Ishikawa (cell line): ENCODE measurements around the gene DRG1.

Experiments
- CEBPB ChIP-seq: IDR thresholded peaks from 2 replicates; pipeline ENCODE4 v1.6.1; 2012
- CREB1 ChIP-seq: IDR thresholded peaks from 2 replicates; pipeline ENCODE4 v1.6.1; 2012; ENCODE audit warnings: low read depth
- EGR1 ChIP-seq: IDR thresholded peaks from 2 replicates; pipeline ENCODE4 v1.6.1; 2012
- EP300 ChIP-seq: IDR thresholded peaks from 2 replicates; pipeline ENCODE4 v1.6.1; 2012; ENCODE audit warnings: borderline replicate concordance
- FOXM1 ChIP-seq: IDR thresholded peaks from 2 replicates; pipeline ENCODE4 v1.6.1; 2012; ENCODE audit warnings: low read depth, borderline replicate concordance
- NFIC ChIP-seq: IDR thresholded peaks from 2 replicates; pipeline ENCODE4 v1.6.1; 2012
- RAD21 ChIP-seq: IDR thresholded peaks from 2 replicates; pipeline ENCODE4 v1.6.1; 2012; ENCODE audit warnings: low read depth
- TAF1 ChIP-seq: IDR thresholded peaks from 2 replicates; pipeline ENCODE4 v1.6.1; 2012; ENCODE audit warnings: low read depth, mild to moderate bottlenecking
- TCF12 ChIP-seq: IDR thresholded peaks from 2 replicates; pipeline ENCODE4 v1.6.1; 2012; ENCODE audit warnings: low read depth
- TEAD4 ChIP-seq: IDR thresholded peaks from 2 replicates; pipeline ENCODE4 v1.6.1; 2012
- YY1 ChIP-seq: IDR thresholded peaks from 2 replicates; pipeline ENCODE4 v1.6.1; 2012; ENCODE audit warnings: low read depth
- ZBTB7A ChIP-seq: IDR thresholded peaks from 2 replicates; pipeline ENCODE4 v1.6.1; 2012; ENCODE audit warnings: low read depth
- TF ChIP-seq, protein P1 (sequence below): IDR thresholded peaks from 2 replicates; pipeline ENCODE4 v1.6.1; 2012
- TF ChIP-seq, protein P2 (sequence below): IDR thresholded peaks from 2 replicates; pipeline ENCODE4 v1.6.1; 2012
- TF ChIP-seq, protein P3 (sequence below): IDR thresholded peaks from 2 replicates; pipeline ENCODE4 v1.6.1; 2012; ENCODE audit warnings: low read depth, mild to moderate bottlenecking

Gene DRG1

DNA sequence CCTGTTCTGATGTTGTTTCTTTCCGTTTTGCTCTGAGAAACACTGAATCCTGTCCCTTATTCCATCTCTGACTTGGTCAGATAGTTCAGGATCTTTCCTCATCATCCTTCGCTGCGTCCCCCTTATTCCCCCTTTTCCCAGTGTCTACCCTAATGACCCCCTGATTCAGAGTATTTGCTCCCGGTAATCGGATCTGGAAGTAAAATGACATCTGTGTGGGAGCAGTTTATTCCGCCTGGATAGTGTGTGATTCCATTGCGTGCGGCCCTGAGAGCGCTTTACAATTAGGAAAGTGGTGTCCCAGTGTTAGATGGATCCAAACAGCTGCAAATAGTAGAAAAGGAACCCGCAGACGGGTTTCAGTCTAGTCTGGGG, 606 bp downstream of the DRG1 start:
- no peak for TF ChIP-seq NFIC
- no peak for TF ChIP-seq CREB1
- no peak for TF ChIP-seq ZBTB7A
- TF ChIP-seq, protein P1, sequence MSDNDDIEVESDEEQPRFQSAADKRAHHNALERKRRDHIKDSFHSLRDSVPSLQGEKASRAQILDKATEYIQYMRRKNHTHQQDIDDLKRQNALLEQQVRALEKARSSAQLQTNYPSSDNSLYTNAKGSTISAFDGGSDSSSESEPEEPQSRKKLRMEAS: no peak
- TF ChIP-seq RAD21: no peak
- TF ChIP-seq, protein P2, sequence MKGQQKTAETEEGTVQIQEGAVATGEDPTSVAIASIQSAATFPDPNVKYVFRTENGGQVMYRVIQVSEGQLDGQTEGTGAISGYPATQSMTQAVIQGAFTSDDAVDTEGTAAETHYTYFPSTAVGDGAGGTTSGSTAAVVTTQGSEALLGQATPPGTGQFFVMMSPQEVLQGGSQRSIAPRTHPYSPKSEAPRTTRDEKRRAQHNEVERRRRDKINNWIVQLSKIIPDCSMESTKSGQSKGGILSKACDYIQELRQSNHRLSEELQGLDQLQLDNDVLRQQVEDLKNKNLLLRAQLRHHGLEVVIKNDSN: no peak

DNA sequence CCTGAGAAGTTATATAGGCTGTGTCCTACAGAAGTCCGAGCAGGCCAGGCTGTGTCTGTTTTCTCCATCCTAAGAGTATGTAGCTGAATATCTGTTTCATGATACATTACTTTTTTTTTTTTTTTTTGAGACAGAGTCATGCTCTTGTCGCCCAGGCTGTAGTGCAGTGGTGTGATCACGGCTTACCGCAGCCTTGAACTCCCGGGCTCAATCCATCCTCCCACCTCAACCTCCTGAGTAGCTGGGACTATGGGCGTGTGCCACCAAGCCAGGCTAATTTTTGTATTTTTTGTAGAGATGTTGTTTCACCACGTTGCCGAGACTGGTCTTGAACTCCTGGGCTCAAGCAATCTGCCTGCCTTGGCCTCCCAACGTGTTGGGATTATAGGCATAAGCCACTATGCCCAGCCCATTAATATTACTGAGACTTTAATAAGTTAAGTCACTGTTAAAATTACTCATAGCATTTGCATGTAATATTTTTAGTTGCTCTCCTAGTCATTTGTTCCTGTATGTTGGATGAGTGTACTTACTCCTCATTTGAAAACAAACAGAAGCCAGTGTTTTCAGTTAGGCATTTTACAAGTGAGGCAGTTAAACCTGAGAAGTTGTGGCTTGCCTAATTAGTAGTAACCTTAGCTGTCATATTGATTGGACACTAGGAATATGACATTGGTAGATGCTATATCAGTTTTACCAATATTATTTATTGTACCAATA, 26.1 kb downstream of the DRG1 start:
- TF ChIP-seq TCF12: no peak
- no peak for TF ChIP-seq TAF1
- TF ChIP-seq EP300: no peak
- no peak for TF ChIP-seq NFIC
- TF ChIP-seq, protein P3, sequence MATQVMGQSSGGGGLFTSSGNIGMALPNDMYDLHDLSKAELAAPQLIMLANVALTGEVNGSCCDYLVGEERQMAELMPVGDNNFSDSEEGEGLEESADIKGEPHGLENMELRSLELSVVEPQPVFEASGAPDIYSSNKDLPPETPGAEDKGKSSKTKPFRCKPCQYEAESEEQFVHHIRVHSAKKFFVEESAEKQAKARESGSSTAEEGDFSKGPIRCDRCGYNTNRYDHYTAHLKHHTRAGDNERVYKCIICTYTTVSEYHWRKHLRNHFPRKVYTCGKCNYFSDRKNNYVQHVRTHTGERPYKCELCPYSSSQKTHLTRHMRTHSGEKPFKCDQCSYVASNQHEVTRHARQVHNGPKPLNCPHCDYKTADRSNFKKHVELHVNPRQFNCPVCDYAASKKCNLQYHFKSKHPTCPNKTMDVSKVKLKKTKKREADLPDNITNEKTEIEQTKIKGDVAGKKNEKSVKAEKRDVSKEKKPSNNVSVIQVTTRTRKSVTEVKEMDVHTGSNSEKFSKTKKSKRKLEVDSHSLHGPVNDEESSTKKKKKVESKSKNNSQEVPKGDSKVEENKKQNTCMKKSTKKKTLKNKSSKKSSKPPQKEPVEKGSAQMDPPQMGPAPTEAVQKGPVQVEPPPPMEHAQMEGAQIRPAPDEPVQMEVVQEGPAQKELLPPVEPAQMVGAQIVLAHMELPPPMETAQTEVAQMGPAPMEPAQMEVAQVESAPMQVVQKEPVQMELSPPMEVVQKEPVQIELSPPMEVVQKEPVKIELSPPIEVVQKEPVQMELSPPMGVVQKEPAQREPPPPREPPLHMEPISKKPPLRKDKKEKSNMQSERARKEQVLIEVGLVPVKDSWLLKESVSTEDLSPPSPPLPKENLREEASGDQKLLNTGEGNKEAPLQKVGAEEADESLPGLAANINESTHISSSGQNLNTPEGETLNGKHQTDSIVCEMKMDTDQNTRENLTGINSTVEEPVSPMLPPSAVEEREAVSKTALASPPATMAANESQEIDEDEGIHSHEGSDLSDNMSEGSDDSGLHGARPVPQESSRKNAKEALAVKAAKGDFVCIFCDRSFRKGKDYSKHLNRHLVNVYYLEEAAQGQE: no peak

DNA sequence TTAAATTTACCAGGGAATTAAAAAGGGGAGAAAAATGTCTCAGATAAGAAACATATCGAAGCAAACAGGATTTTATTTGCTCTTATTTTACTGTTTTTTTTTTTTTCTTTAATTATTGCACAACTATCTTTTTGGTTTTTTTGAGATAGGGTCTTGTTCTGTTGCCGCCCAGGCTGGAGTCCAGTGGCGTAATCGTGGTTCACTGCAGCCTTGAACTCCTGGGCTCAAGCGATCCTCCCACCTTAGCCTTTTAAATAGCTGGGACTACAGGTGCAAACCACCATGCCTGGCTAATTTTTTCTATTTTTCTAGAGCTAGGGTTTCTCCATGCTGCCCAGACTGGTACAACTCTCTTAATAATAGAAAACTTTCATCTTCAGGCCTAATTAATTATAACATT, 32.5 kb downstream of the DRG1 start:
- TF ChIP-seq, protein P3: no peak
- TF ChIP-seq ZBTB7A (no peak), TEAD4 (no peak), NFIC (no peak), TAF1 (no peak), RAD21 (no peak), YY1 (no peak), FOXM1 (no peak), EP300 (no peak), CREB1 (no peak), EGR1 (no peak), TCF12 (no peak)
- TF ChIP-seq, protein P2: no peak
- TF ChIP-seq, protein P1: no peak

DNA sequence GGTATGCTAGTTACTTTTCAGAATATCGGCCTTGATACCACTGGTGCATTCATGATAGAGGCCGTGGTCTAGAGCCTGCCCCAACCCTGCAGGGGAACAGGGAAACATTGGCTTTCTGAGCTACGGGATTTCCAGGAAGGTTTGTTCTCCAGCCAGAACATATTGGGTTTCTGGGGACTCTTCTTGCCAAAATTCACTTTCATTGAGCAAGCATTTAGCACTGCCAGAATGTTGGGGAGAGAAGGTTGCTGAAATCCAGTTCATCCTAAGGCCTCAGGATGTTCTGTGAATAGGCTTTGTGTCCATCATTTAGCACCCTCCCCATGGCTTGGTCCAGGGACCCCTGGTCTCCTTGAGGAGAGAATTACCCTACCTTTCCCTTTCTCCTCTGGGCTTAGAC, 36.7 kb downstream of the DRG1 start:
- TF ChIP-seq TEAD4 (no peak), ZBTB7A (no peak), TCF12 (no peak), TAF1 (no peak), FOXM1 (no peak), EP300 (no peak), CEBPB (no peak), RAD21 (no peak), YY1 (no peak), EGR1 (no peak), CREB1 (no peak), NFIC (no peak)
- TF ChIP-seq, protein P2: no peak
- TF ChIP-seq, protein P3: no peak
- TF ChIP-seq, protein P1: no peak
